Colonic mucosa (tissue), 4 donors: Measurements from ENCODE around the gene PSMD12. TPM values are rescaled to one million over a fixed set of nuclear protein-coding genes. Genes with fewer than 3 reads are reported as not detected.

Experiments
- DNase-seq: peaks from one replicate; pipeline ENCODE4 v3.0.0-alpha.2; 2020
- H3K27ac ChIP-seq: fragments of 200-600 bp; one replicate; pipeline ENCODE4 v1.8.0; 2021
- H3K27me3 ChIP-seq: fragments of 200-600 bp; one replicate; pipeline ENCODE4 v1.8.0; 2021
- H3K36me3 ChIP-seq: fragments of 200-600 bp; one replicate; pipeline ENCODE4 v1.8.0; 2021
- H3K4me1 ChIP-seq: fragments of 200-600 bp; one replicate; pipeline ENCODE4 v1.8.0; 2021; ENCODE audit warnings: mild to moderate bottlenecking
- H3K4me3 ChIP-seq: fragments of 200-600 bp; one replicate; pipeline ENCODE4 v1.8.0; 2021
- H3K9ac ChIP-seq, 2 donors: one replicate each; pipeline ENCODE4 v1.7.0; 2013; ENCODE audit warnings: control low read depth in 2 of 2, low read depth in 2 of 2, low read length in 2 of 2
- H3K9me3 ChIP-seq: fragments of 200-600 bp; one replicate; pipeline ENCODE4 v1.8.0; 2021
- CTCF ChIP-seq: fragments of 200-600 bp; IDR thresholded peaks from one replicate; pipeline ENCODE4 v1.8.0; 2022; ENCODE audit warnings: antibody characterized with exemption, mild to moderate bottlenecking
- intact Hi-C: fragments of 100-400 bp; cut with DNase I; formaldehyde crosslinking; loops from one replicate; pipeline ENCODE4 v1.14.1; 2022
- total RNA-seq, 2 donors: library from RNA; stranded (reverse); fragmentation: NEBNext Ultra II Directional in 1 of 2; extraction: Animal tissue kit (Norgen Biotek cat#: 25700) in 1 of 2; gene quantifications; one replicate each; pipeline ENCODE4 v1.2.1, GENCODE V29; 2021
- donor health status: healthy.
- donor health status: DM: no; HTN: no; CAD: no.
- donor health status: DM: no; HTN: no; CAD: no.

PSMD12 gene
- total RNA-seq, 2 donors from 2014 or later, result 39.4 to 51.1 TPM

GRCh38 chr17:67360880-67361279 lies 5.5 kb downstream of the PSMD12 start:
- H3K27me3 ChIP-seq, result no peaks in the 10 kb centered on the region
- peaks cover 9% of the 10 kb centered on the region for H3K4me1 ChIP-seq
- no peaks in the 10 kb centered on the region for H3K9me3 ChIP-seq
- peaks cover 8% of the 10 kb centered on the region for H3K36me3 ChIP-seq
- no peak for DNase-seq
- intact Hi-C loops, result no loop called here
- H3K27ac ChIP-seq, result no peak overlapping the region
- TF ChIP-seq CTCF, result no peak
- no peak overlapping the region for H3K4me3 ChIP-seq
- no peak overlapping the region for H3K9ac ChIP-seq

- Histone ChIP-seq H3K4me1 (peaks cover 9% of the 10 kb centered on the region), H3K9ac (no peak overlapping the region), H3K9me3 (no peaks in the 10 kb centered on the region), H3K27ac (no peak overlapping the region), H3K27me3 (no peaks in the 10 kb centered on the region), H3K4me3 (no peak overlapping the region), H3K36me3 (peaks cover 8% of the 10 kb centered on the region)
- intact Hi-C loops, result no loop called here
- no peak for TF ChIP-seq CTCF
- DNase-seq, result no peak
Measured at GRCh38 chr17:67359960-67360791, 6.2 kb downstream of the PSMD12 start.

- peaks cover 3% of the 10 kb centered on the region for H3K4me1 ChIP-seq
- no peak overlapping the region for H3K9ac ChIP-seq
- intact Hi-C loops, result no loop called here
- no peaks in the 10 kb centered on the region for H3K9me3 ChIP-seq
- H3K36me3 ChIP-seq, result peaks cover 8% of the 10 kb centered on the region
- no peak for TF ChIP-seq CTCF
- no peak for DNase-seq
- no peak overlapping the region for H3K27ac ChIP-seq
- no peaks in the 10 kb centered on the region for H3K27me3 ChIP-seq
- no peak overlapping the region for H3K4me3 ChIP-seq
Measured at GRCh38 chr17:67358612-67359011, 7.8 kb downstream of the PSMD12 start.

GRCh38 chr17:67353929-67354574 lies 12.3 kb downstream of the PSMD12 start:
- H3K36me3 ChIP-seq, result peaks cover 8% of the 10 kb centered on the region
- no peaks in the 10 kb centered on the region for H3K9me3 ChIP-seq
- no peak overlapping the region for H3K27ac ChIP-seq
- no peak for TF ChIP-seq CTCF
- no peak overlapping the region for H3K9ac ChIP-seq
- no peak overlapping the region for H3K4me3 ChIP-seq
- intact Hi-C loops, result no loop called here
- no peaks in the 10 kb centered on the region for H3K27me3 ChIP-seq
- H3K4me1 ChIP-seq, result no peaks in the 10 kb centered on the region
- no peak for DNase-seq

- no peak for DNase-seq
- no peak overlapping the region for H3K4me3 ChIP-seq
- H3K36me3 ChIP-seq, result peaks cover 17% of the 10 kb centered on the region
- H3K27me3 ChIP-seq, result no peaks in the 10 kb centered on the region
- no peak for TF ChIP-seq CTCF
- H3K9ac ChIP-seq, result no peak overlapping the region
- H3K4me1 ChIP-seq, result no peaks in the 10 kb centered on the region
- H3K27ac ChIP-seq, result no peak overlapping the region
- H3K9me3 ChIP-seq, result no peaks in the 10 kb centered on the region
- intact Hi-C loops, result no loop called here
Measured at GRCh38 chr17:67353161-67353560, 13.2 kb downstream of the PSMD12 start.
